AG09309 (cell line): ENCODE results near the gene TTC27.
"Not testable (repeated sequence)": the region's sequence is repeated elsewhere in the genome, so short reads cannot be mapped to it uniquely, and the experiment has no call there.

Experiments used
- DNase-seq: peaks from one replicate; pipeline ENCODE4 v3.0.0-alpha.2; 2010; ENCODE audit warnings: low read depth
- H3K4me3 ChIP-seq: 2 replicates; pipeline ENCODE4 v1.5.1; 2011; ENCODE audit warnings: mild to moderate bottlenecking, low read depth, low read length, moderate library complexity; ENCODE audit not compliant: control insufficient read depth
- CTCF ChIP-seq: IDR thresholded peaks from 2 replicates; pipeline ENCODE4 v1.5.1; 2011; ENCODE audit warnings: mild to moderate bottlenecking, low read depth, low read length, inconsistent platforms; ENCODE audit not compliant: insufficient read depth, control insufficient read depth; ENCODE audit errors: missing control alignments

The TTC27 gene

GRCh38 chr2:32721376-32721775 is 93.5 kb downstream of the TTC27 start:
- no peak for TF ChIP-seq CTCF
- no peak for DNase-seq
- no peak overlapping the region for H3K4me3 ChIP-seq

GRCh38 chr2:32723467-32724079 is 95.7 kb downstream of the TTC27 start:
- DNase-seq: no peak
- no peak for TF ChIP-seq CTCF
- H3K4me3 ChIP-seq: no peak overlapping the region

- not testable (repeated sequence) for DNase-seq, H3K4me3 ChIP-seq
These were observed 98.8 kb downstream of the TTC27 start for GRCh38 chr2:32726678-32727077.

GRCh38 chr2:32727157-32727556 is 99.3 kb downstream of the TTC27 start:
- TF ChIP-seq CTCF: no peak
- no peak overlapping the region for H3K4me3 ChIP-seq
- no peak for DNase-seq

- not testable (repeated sequence) for DNase-seq, H3K4me3 ChIP-seq
These were observed 103.1 kb downstream of the TTC27 start for GRCh38 chr2:32730958-32731357.

GRCh38 chr2:32732120-32732519 is 104.3 kb downstream of the TTC27 start:
- no peak for TF ChIP-seq CTCF

GRCh38 chr2:32732912-32733472 is 105.1 kb downstream of the TTC27 start:
- no peak for DNase-seq
- TF ChIP-seq CTCF: no peak
- H3K4me3 ChIP-seq: no peak overlapping the region

More at GRCh38 chr2:32732120-32732519, 104.3 kb downstream of the TTC27 start:
- DNase-seq: no peak
- no peak overlapping the region for H3K4me3 ChIP-seq

- DNase-seq: no peak
- H3K4me3 ChIP-seq: no peak overlapping the region
- TF ChIP-seq CTCF: no peak
These were observed 107.5 kb downstream of the TTC27 start for GRCh38 chr2:32735348-32735747.
